Neuronal stem cell (in vitro differentiated cells): ENCODE data around the gene DDX56.
A peak's percentile ranks its signal among the peaks of the same experiment; 100 is the strongest.

Source experiments
- DNase-seq: peaks from one replicate; pipeline ENCODE4 v3.0.0-alpha.2; 2013; ENCODE audit warnings: low spot score
- H2AFZ ChIP-seq: one replicate; pipeline ENCODE4 v1.6.1; 2013; ENCODE audit warnings: mild to moderate bottlenecking, low read length, inconsistent platforms
- H2AK5ac ChIP-seq: 2 replicates; pipeline ENCODE4 v1.6.1; 2013; ENCODE audit warnings: low read depth, mild to moderate bottlenecking, inconsistent platforms, low read length, moderate library complexity, mixed read lengths
- H2BK120ac ChIP-seq: 2 replicates; pipeline ENCODE4 v1.6.1; 2013; ENCODE audit warnings: low read depth, mild to moderate bottlenecking, inconsistent platforms, low read length, moderate library complexity, mixed read lengths
- H2BK12ac ChIP-seq: one replicate; pipeline ENCODE4 v1.6.1; 2013; ENCODE audit warnings: low read length, inconsistent platforms
- H2BK15ac ChIP-seq: 2 replicates; pipeline ENCODE4 v1.6.1; 2013; ENCODE audit warnings: mild to moderate bottlenecking, low read length, inconsistent platforms, mixed read lengths
- H2BK5ac ChIP-seq: one replicate; pipeline ENCODE4 v1.6.1; 2013; ENCODE audit warnings: inconsistent platforms, mild to moderate bottlenecking, low read length, moderate library complexity
- H3K14ac ChIP-seq: one replicate; pipeline ENCODE4 v1.6.1; 2013; ENCODE audit warnings: low read length, inconsistent platforms
- H3K18ac ChIP-seq: 2 replicates; pipeline ENCODE4 v1.6.1; 2013; ENCODE audit warnings: low read length, inconsistent platforms
- H3K23ac ChIP-seq: 2 replicates; pipeline ENCODE4 v1.6.1; 2013; ENCODE audit warnings: low read depth, mild to moderate bottlenecking, mixed read lengths, low read length, inconsistent platforms; ENCODE audit not compliant: poor library complexity
- H3K27ac ChIP-seq: replicated peaks from 3 replicates; pipeline ENCODE4 v1.5.1; 2013; ENCODE audit warnings: low read length, inconsistent platforms
- H3K27me3 ChIP-seq, 3 experiments: 2 replicates each; pipeline ENCODE4 v1.6.1; 2013; ENCODE audit warnings: low read length in 3 of 3, mild to moderate bottlenecking in 2 of 3, inconsistent platforms in 1 of 3, low read depth in 1 of 3, mixed read lengths in 1 of 3, moderate library complexity in 1 of 3; ENCODE audit not compliant: control insufficient read depth in 3 of 3, insufficient read depth in 3 of 3
- H3K36me3 ChIP-seq, 2 donors: replicated peaks in 1 of 2; 2 replicates each; pipeline ENCODE4 v1.6.1; 2013; ENCODE audit warnings: low read length in 2 of 2; ENCODE audit not compliant: control insufficient read depth in 2 of 2, insufficient read depth in 2 of 2
- H3K4ac ChIP-seq: 2 replicates; pipeline ENCODE4 v1.6.1; 2013; ENCODE audit warnings: inconsistent platforms, mild to moderate bottlenecking, low read length, moderate library complexity
- H3K4me1 ChIP-seq, 2 donors: 1 replicate in 1 of 2; 2 replicates in 1 of 2; pipeline ENCODE4 v1.6.1; 2013; ENCODE audit warnings: low read length in 2 of 2, low read depth in 1 of 2; ENCODE audit not compliant: control insufficient read depth in 2 of 2, insufficient read depth in 1 of 2
- H3K4me2 ChIP-seq: one replicate; pipeline ENCODE4 v1.6.1; 2013; ENCODE audit warnings: mild to moderate bottlenecking, low read length, inconsistent platforms; ENCODE audit not compliant: insufficient read depth, poor library complexity, severe bottlenecking
- H3K4me3 ChIP-seq, 2 donors: 2 replicates each; pipeline ENCODE4 v1.5.1; 2013; ENCODE audit warnings: low read length in 2 of 2, mild to moderate bottlenecking in 2 of 2, inconsistent platforms in 1 of 2, moderate library complexity in 1 of 2
- H3K79me1 ChIP-seq: one replicate; pipeline ENCODE4 v1.6.1; 2013; ENCODE audit warnings: low read depth, mild to moderate bottlenecking, inconsistent platforms, low read length, moderate library complexity
- H3K9ac ChIP-seq: one replicate; pipeline ENCODE4 v1.6.1; 2013; ENCODE audit warnings: mild to moderate bottlenecking, low read depth, low read length, inconsistent platforms; ENCODE audit not compliant: poor library complexity
- H3K9me3 ChIP-seq, 2 donors: replicated peaks in 1 of 2; 2 replicates each; pipeline versions ENCODE3 to v1.6.1; 2013; ENCODE audit warnings: low read length in 2 of 2, mild to moderate bottlenecking in 2 of 2, inconsistent platforms in 1 of 2, low read depth in 1 of 2, mixed read lengths in 1 of 2, moderate library complexity in 1 of 2; ENCODE audit not compliant: control insufficient read depth in 2 of 2, insufficient read depth in 1 of 2
- H4K8ac ChIP-seq: one replicate; pipeline ENCODE4 v1.6.1; 2013; ENCODE audit warnings: low read depth, mild to moderate bottlenecking, inconsistent platforms, low read length, moderate library complexity
- H4K91ac ChIP-seq: one replicate; pipeline ENCODE4 v1.6.1; 2013; ENCODE audit warnings: low read length, low read depth, mild to moderate bottlenecking, inconsistent platforms; ENCODE audit not compliant: poor library complexity
- WGBS, 2 donors: extraction: QIAGEN DNeasy Blood & Tissue Kit; methylation state at CpG; one replicate each; pipeline ENCODE4 v1.1.7; 2013; ENCODE audit warnings: missing lambda C conversion rate in 2 of 2, mixed read lengths in 1 of 2; ENCODE audit not compliant: insufficient read length in 2 of 2, insufficient replicate concordance in 1 of 2; ENCODE audit errors: extremely low coverage in 2 of 2; 5-methylcytosine and 5-hydroxymethylcytosine counted together

The DDX56 gene

DNA sequence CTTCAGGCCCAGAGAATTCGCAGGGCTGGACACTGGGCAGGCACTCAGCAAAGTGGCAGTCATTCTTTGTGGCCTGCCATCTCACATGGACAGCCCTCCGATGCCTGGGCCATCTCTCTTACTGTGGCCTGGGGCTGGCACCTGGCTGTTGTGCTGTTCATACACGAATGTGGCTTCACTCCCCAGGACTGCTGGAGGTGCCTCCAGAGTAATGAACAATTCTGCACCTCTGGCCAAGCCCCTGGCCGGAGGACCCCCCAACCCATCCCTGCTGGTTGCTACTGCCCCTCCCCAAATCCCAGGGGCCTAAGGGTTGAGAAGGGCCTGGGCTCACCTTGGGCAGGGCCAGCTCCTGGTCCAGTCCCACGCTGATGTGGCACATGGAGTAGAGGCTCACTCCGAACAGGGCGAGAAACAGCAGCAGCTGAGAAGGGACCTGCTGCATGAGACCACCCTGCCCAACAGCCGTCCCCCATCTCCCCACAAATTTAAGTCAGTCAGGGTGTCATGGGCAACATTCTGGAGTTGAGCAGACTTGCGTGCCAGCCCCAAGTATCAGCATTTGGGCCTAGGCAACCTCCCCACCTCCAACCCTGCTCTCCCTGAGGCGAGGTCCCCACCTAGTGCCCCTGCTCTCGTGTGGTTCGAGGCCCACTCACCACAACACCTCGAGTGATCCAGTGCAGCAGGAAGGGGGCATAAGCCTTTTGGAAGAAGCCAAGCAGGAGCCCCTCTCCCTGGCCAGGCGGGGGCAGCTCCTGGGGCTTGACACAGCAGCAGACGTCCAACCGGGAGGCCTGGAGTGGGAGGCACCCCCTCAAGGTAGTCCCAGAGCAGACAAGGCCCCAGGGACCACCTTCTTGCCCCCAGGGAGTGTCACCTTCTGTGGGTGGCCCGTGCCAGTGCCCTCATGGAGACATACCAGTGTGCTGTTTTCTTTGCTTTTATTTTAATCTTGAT, 42.0 kb downstream of the DDX56 start:
- H3K27me3 ChIP-seq, result no peaks in the 10 kb centered on the region
- peaks cover 0 to 2% of the 10 kb centered on the region in 2 donors for H3K4me1 ChIP-seq
- H3K9me3 ChIP-seq, result peaks cover 0 to 2% of the 10 kb centered on the region in 2 donors
- no peaks in the 10 kb centered on the region for H3K36me3 ChIP-seq
- peak overlapping the region; percentile 84 for H2AK5ac ChIP-seq
- no peak overlapping the region for H3K4ac ChIP-seq
- no peak overlapping the region for H2AFZ ChIP-seq
- H4K8ac ChIP-seq, result peak overlapping the region; percentile 23
- no peak overlapping the region for H3K4me2 ChIP-seq
- H4K91ac ChIP-seq, result no peak overlapping the region
- H3K23ac ChIP-seq, result peak overlapping the region; percentile 80
- no peak overlapping the region for H3K4me3 ChIP-seq
- no peak overlapping the region for H3K18ac ChIP-seq
- no peak overlapping the region for H3K9ac ChIP-seq
- no peak overlapping the region for H3K27ac ChIP-seq
- no peaks in the 10 kb centered on the region for H3K79me1 ChIP-seq
- H2BK12ac ChIP-seq, result no peak overlapping the region
- H2BK120ac ChIP-seq, result peak overlapping the region; percentile 61
- WGBS, 2 donors, result no CpG with 5 or more reads among the region's 17 CpGs
- H2BK15ac ChIP-seq, result no peak overlapping the region
- H3K14ac ChIP-seq, result peak overlapping the region; percentile 38
- H2BK5ac ChIP-seq, result no peak overlapping the region
- no peak for DNase-seq

GRCh38 chr7:44530990-44531389, 42.7 kb downstream of the DDX56 start:
- Histone ChIP-seq H2AFZ (no peak overlapping the region), H2BK5ac (no peak overlapping the region), H3K14ac (peak overlapping the region; percentile 4), H3K36me3 (no peaks in the 10 kb centered on the region), H2BK120ac (no peak overlapping the region), H3K9me3 (peaks cover 0 to 2% of the 10 kb centered on the region in 2 donors), H3K4me1 (peaks cover 0 to 2% of the 10 kb centered on the region in 2 donors), H3K27ac (no peak overlapping the region), H3K18ac (no peak overlapping the region), H4K91ac (no peak overlapping the region), H3K4ac (no peak overlapping the region), H3K79me1 (no peaks in the 10 kb centered on the region), H2BK12ac (no peak overlapping the region), H3K4me2 (no peak overlapping the region), H2AK5ac (peak overlapping the region; percentile 40), H3K4me3 (no peak overlapping the region), H3K27me3 (no peaks in the 10 kb centered on the region), H3K23ac (peak overlapping the region; percentile 80), H4K8ac (no peak overlapping the region), H2BK15ac (no peak overlapping the region), H3K9ac (no peak overlapping the region)
- no peak for DNase-seq
- no CpG with 5 or more reads among the region's 10 CpGs for WGBS, 2 donors

DNA sequence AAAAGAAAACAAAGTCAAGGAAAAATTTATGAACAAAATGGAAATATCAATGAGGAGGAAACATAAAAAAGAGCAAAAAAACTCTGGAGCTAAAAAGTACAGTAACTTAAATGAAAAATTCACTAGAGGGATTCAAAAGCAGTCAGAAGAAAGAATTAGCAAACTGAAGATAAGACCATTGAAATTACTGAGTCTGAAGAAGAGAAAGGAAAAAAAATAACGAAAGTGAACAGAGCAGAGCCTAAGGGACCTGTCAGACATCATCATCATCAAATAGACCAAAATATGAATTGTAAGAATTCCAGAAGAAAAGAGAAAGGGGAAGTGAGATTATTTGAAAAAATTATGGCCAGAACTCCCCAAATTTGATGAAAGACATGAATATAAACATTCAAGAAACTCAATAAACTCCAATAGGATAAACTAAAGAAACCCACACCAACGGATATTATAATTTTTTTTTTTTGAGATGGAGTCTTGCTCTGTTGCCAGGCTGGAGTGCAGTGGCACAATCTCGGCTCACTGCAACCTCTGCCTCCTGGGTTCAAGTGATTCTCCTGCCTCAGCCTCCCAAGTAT, 48.8 kb downstream of the DDX56 start:
- H3K27ac ChIP-seq, result no peak overlapping the region
- no CpG with 5 or more reads among the region's 3 CpGs for WGBS, 2 donors
- H3K4me1 ChIP-seq, result no peaks in the 10 kb centered on the region
- H3K4ac ChIP-seq, result no peak overlapping the region
- H3K9ac ChIP-seq, result no peak overlapping the region
- H2BK15ac ChIP-seq, result no peak overlapping the region
- H3K4me2 ChIP-seq, result no peak overlapping the region
- no peak for DNase-seq
- H3K79me1 ChIP-seq, result no peaks in the 10 kb centered on the region
- no peak overlapping the region for H3K14ac ChIP-seq
- H2BK120ac ChIP-seq, result no peak overlapping the region
- no peak overlapping the region for H3K4me3 ChIP-seq
- H2AFZ ChIP-seq, result no peak overlapping the region
- H2BK12ac ChIP-seq, result no peak overlapping the region
- H3K36me3 ChIP-seq, result no peaks in the 10 kb centered on the region
- peaks cover 0 to 2% of the 10 kb centered on the region in 2 donors for H3K9me3 ChIP-seq
- H3K18ac ChIP-seq, result no peak overlapping the region
- H3K23ac ChIP-seq, result no peak overlapping the region
- H3K27me3 ChIP-seq, result peaks cover 0 to 28% (median 0%) of the 10 kb centered on the region in 3 experiments
- no peak overlapping the region for H2AK5ac ChIP-seq
- no peak overlapping the region for H4K91ac ChIP-seq
- no peak overlapping the region for H4K8ac ChIP-seq
- no peak overlapping the region for H2BK5ac ChIP-seq

DNA sequence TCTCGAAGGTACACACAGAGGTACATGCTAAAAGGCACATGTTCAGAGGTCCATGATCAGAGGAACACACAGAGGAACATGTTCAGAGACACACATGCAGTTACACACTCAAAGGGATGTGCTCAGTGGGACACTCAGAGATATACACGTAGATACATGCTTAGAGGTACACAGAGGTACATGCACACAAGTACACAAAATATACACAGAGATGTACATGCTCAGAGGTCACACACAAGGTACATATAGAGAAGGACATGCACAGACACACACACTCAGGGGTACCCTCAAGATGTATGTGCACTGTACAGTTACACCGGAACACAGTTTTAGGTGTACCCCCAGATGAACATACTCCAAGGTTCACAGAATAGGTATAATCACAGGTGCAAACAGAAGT, 51.4 kb downstream of the DDX56 start:
- peak overlapping the region; percentile 25 for H3K23ac ChIP-seq
- H2AFZ ChIP-seq, result no peak overlapping the region
- no peak overlapping the region for H3K4ac ChIP-seq
- H3K18ac ChIP-seq, result no peak overlapping the region
- no peaks in the 10 kb centered on the region for H3K36me3 ChIP-seq
- H3K4me3 ChIP-seq, result no peak overlapping the region
- H2BK5ac ChIP-seq, result no peak overlapping the region
- no peaks in the 10 kb centered on the region for H3K79me1 ChIP-seq
- H2BK12ac ChIP-seq, result no peak overlapping the region
- H3K27me3 ChIP-seq, result peaks cover 0 to 28% (median 0%) of the 10 kb centered on the region in 3 experiments
- H3K4me1 ChIP-seq, result no peaks in the 10 kb centered on the region
- no peak overlapping the region for H2AK5ac ChIP-seq
- no CpG with 5 or more reads among the region's 3 CpGs for WGBS, 2 donors
- H4K91ac ChIP-seq, result no peak overlapping the region
- no peak for DNase-seq
- H2BK120ac ChIP-seq, result no peak overlapping the region
- H3K27ac ChIP-seq, result no peak overlapping the region
- peak overlapping the region; percentile 44 for H3K14ac ChIP-seq
- H3K9me3 ChIP-seq, result no peaks in the 10 kb centered on the region
- no peak overlapping the region for H3K9ac ChIP-seq
- H3K4me2 ChIP-seq, result no peak overlapping the region
- no peak overlapping the region for H4K8ac ChIP-seq
- H2BK15ac ChIP-seq, result no peak overlapping the region
